ELF-1 (cell line): ENCODE results near the gene AOAH.

Experiments used
- DNase-seq: peaks from one replicate; pipeline ENCODE4 v3.0.0-alpha.2; 2016; ENCODE audit warnings: low read depth, low spot score

The AOAH gene

DNA sequence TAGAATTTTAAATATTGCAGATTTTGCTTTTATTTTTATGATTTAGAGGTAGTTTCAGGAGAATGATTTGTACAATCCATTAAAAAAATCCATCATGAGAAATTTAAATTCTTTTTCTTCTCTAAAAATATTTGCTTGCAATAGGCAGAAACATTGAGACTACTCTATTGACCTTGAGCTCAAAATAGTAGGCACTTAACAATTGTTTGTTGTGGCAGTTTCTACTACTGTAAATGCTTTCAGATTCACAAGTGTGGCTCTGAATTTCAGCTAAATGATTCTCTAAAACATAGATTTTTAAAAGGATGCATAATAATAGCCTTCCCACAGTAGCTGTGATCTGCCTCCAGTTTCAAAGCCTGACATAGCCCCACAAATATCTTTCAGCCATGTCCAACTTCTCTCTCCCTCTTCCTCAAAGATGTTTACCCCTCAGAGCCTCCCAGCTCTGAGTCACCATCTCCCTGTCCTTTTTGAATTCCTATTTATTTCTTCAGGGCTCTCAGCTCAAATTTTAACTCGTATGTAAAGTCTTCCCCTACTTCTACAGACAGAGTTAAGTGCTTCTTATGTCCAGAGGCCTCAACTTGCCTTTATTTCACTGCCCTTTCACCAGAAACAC is 160.5 kb downstream of the AOAH start:
- no peak for DNase-seq

DNA sequence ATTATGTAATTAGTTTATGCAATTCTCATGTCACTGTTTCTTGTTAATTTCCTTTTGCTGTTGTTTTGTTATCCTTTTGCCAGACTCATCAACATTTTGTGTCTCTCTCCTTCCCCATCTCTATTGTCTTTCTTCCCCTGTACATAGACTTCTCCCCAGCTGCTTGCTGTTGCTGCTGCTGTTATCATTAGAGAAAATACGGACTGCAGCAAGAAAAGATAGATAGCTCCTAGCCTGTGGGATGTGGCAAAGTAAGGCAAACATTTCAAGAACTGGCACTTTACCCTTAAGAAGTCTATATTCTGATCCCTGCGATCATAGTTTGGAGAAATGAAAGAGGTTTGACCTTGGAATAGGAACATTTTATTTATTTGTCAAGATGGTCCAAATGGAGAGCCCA is 162.2 kb downstream of the AOAH start:
- no peak for DNase-seq

DNA sequence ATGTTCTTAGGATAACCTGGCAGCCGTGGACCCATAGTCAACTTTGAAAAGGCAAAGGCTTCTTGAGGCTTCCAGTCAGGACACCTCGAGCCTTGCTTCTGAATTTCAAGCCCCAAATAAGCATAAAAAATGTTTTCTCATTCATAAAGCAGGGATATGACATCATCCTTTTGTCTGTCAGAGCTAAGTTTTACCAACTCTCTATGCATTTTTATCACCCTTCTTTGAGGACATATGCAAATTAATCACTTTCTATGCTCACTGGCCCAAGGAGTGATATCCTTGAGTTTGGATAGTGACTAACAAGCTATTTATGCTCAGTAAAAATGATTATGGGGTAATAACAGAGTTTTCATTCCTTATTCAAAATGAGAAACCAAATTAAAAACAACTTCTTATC is 175.3 kb downstream of the AOAH start:
- no peak for DNase-seq

GRCh38 chr7:36547416-36547815 is 176.9 kb downstream of the AOAH start:
- DNase-seq = no peak

- no peak for DNase-seq
These were observed 178.0 kb downstream of the AOAH start for GRCh38 chr7:36546331-36546730.

- no peak for DNase-seq
These were observed 179.0 kb downstream of the AOAH start for GRCh38 chr7:36545291-36545690.

GRCh38 chr7:36538126-36538525 is 186.2 kb downstream of the AOAH start:
- no peak for DNase-seq

DNA sequence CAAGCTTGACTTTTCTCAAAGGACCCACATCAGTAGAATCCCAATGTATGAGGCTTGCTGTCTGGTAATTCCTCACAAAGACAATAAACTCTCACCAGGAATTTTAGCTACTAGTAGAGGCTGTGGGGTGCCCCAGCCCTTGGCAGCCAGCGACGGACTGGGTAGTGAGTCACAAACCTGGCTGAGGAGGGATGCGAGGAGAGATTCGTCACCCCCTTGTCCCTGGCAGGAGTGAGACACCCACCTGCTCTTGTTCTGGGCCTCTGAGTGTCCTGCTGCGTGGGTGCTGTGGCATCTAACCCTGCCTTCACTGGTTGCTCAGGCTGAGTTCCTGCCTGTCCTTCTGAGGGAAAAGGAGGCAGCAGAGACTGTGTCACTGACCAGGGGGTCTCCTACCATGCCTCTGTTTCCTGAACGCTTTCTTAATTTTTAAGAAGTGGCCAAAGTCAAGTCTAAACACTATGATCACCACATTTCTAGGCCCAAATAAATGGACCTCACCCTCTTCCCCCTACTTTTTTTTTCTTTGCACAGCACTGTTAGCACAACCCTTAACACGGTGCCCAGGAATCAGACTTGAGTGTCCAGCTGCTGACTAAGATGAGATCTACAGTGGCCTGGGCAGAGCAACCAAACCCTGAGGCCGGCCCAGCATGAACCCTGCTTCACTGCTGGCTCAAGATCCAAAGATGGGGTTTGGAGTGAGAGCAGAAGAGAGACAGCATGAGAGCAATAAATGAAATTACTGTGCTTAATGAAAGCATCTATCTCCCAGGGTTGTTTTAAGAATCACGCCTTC is 188.2 kb downstream of the AOAH start:
- DNase-seq = no peak

DNA sequence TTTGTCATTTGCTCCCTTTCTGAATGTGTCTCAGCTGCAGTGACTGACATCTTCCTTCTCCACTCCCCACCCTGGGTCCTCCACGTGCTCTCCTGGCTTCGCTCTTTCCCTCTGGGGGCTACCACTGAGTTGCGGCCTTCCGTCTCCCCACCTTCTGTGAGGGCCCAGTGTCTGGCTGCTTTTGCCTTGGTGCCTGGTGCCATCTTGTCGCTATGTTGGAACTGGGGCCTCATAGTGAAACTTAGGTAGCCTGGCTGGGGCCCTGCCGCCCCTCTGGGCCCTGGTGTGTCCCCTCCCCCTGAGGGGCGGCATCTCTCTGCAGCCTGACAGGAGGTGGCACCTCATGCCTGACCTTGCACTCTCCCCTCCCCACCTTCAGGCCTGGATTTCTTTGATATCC is 190.6 kb downstream of the AOAH start:
- DNase-seq = no peak

GRCh38 chr7:36532981-36533499 is 191.3 kb downstream of the AOAH start:
- DNase-seq = no peak

DNA sequence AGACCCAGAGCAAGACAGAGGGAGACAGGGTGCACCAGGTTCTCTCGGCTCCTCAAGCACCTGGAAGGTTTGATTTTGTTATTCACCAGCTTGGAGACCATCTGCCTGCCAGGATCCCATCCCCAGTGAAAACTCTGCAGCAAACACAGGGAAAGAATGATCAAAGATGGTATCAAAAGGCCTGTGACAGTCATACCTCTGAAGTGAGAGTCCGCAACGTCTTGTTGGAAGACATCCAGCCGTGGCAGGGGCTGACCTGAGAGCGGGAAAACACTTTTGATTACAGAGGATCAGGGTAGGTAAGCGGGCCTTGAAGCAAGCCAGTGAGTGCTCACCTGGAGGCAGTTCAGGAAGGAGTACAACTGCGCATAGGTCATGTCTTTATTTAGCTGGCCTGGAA is 192.3 kb downstream of the AOAH start:
- no peak for DNase-seq

- DNase-seq = no peak
These were observed 193.8 kb downstream of the AOAH start for GRCh38 chr7:36530456-36530855.

GRCh38 chr7:36527549-36527913 is 196.8 kb downstream of the AOAH start:
- no peak for DNase-seq

DNA sequence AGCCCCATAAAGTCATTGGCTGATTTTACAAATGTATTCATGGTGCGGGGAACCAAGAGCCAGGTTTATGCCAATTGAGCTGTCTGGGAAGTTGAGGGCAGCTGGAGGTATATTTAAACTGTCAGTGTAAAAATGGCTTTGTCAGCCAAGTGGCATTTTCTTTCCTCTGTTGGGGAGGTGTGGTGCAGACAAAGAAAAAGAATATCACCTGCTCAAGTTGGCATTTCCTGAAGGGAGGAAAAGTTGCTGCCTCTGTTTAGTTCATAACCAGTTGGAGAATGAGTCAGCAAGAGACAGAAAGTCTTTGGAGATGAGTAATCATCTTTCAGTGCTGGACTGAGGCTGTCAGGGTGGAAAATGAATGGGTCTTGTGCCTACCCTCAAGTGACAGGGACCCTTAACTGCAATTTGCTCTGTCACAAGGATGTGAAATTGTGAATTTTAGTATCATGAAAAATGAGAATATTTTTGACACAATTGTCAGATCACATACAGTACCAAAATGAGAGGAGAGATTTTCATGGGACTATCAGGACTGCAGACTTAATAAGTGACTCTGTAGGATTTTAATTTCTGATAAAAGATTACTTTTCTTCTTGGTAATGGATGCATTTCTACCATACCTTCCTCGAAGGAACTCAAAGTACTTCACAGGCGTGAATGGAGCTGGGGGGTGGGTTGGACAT is 197.3 kb downstream of the AOAH start:
- no peak for DNase-seq

DNA sequence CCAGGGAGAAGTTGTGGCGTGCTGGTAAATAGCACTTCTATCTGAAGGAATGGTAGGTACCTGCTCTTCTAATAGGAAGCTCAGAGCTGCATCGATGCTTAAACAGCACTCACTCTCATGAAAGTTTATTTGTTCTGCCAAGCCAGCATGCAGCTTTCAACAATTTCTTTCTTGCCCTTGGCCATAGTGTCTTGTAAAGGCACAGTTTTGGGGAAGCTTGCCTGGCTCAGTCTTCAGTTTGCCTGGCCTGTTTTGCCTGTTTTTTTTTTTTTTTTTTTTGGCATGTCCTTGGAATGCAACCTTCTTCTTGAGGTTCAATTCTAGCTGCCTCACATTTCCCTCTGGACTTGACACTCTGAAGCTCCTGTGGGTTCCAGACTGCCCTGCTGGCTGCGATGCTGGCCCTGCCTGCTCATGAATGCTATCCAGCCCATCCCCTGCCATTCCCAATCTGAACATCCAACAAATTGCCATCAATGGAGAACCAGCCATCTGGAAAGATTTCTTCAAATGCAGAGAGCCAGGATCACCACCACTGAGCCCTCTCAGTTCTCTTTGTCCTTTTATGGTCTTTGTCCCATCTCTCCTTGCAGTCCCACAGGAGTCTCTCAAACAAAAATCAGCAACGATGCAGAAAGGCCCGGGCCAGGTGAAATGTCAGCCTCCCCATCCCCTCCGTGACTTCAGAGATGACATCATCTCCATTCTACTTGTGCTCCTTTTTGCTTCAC is 200.8 kb downstream of the AOAH start:
- peak; percentile 35 for DNase-seq

DNA sequence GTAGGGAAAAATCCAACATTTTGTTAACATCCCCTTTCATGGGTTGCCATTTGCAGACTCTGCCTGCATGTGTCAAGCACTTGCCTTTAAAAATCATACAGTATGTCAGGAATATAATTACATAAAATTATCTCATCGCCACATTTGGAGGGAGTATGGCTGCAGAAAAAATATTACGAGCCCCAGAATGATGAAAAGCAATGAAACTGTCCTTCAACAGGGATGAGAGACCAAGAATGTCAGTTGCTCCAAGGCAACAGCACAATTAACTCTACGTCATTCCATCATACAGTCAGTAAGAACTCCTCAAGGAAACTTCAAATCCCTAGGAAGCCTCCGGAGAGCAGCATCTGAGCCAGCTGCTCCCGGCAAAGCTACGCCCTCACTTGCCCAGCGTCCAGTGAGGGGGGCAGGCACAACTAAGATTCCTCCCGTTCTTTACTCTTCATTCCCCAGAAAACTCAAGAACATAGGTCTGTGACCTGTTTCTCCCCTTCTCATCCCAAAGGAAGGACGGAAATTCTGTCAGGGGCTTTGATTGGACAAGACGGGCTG is 201.8 kb downstream of the AOAH start:
- DNase-seq = no peak

DNA sequence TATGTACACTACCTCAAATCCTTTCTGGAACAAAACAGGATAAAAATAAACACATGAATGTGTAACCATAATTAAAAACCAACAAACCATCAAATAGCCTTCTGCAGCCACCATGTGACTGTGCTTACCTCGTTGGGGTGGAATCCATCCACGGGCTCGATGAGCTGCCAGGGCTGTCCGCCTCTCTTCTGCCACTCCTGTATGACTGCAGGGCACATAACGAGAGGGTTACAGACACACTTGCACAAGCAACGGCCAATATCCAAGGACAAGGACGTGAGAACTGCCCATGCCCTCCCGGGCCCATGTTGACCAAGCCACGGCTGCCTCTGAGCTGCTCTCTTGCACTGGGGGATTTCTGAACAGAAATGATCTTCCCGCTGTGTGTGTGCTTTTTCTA is 202.4 kb downstream of the AOAH start:
- no peak for DNase-seq

- DNase-seq = no peak
These were observed 203.2 kb downstream of the AOAH start for GRCh38 chr7:36521133-36521532.

- no peak for DNase-seq
These were observed 208.4 kb downstream of the AOAH start for GRCh38 chr7:36515847-36516246.

- peak; percentile 40 for DNase-seq
These were observed 209.7 kb downstream of the AOAH start for GRCh38 chr7:36514289-36515243.

DNA sequence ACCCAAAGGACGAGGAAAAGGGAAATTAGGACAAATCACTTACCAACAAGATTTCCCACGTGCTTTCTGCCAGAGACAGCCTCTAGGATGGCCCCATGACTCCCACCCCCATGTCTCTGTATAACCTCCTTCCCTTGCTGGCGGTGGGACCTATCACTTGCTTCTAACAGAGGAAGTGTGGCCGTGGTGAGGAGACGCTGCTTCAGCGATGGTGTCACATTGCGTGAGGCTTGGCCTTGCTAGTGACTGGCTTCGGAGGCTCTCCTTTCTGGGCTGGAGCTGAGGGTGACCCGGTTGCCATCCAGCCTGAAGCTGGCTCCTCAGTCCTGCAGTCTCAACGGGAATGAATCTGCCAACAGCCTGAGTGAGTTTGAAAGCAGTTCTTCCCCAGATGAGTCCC is 210.9 kb downstream of the AOAH start:
- DNase-seq = no peak
